Measurements from ENCODE around the gene TTC22.
"Not testable (repeated sequence)": the region's sequence is repeated elsewhere in the genome, so short reads cannot be mapped to it uniquely, and the experiment has no call there.

The TTC22 gene

GRCh38 chr1:54781023-54781723, 19.9 kb downstream of the TTC22 start:
- DNase-seq: no peak

GRCh38 chr1:54777431-54777830, 23.7 kb downstream of the TTC22 start:
- no peak for DNase-seq

GRCh38 chr1:54777011-54777410, 24.1 kb downstream of the TTC22 start:
- DNase-seq: no peak

- DNase-seq: not testable (repeated sequence)
These were observed 25.0 kb downstream of the TTC22 start for GRCh38 chr1:54775828-54776721.

GRCh38 chr1:54774820-54775498, 26.2 kb downstream of the TTC22 start:
- DNase-seq: no peak

- no peak for DNase-seq
These were observed 28.2 kb downstream of the TTC22 start for GRCh38 chr1:54772951-54773350.

GRCh38 chr1:54768093-54768492, 33.0 kb downstream of the TTC22 start:
- DNase-seq: no peak

GRCh38 chr1:54767526-54767925, 33.6 kb downstream of the TTC22 start:
- no peak for DNase-seq

GRCh38 chr1:54766726-54767125, 34.4 kb downstream of the TTC22 start:
- DNase-seq: no peak

GRCh38 chr1:54764922-54765561, 36.1 kb downstream of the TTC22 start:
- DNase-seq: no peak

- peak; percentile 97 for DNase-seq
These were observed 36.8 kb downstream of the TTC22 start, which contains the start of gene PARS2 for GRCh38 chr1:54764133-54764921. TSS of gene PARS2 (minus strand) at chr1:54764523. CDS start at chr1:54759161, 5,362 bp downstream.

- DNase-seq: no peak
These were observed 37.3 kb downstream of the TTC22 start for GRCh38 chr1:54763816-54764132.

GRCh38 chr1:54758678-54759348, 42.3 kb downstream of the TTC22 start:
- DNase-seq: no peak

- DNase-seq: no peak
These were observed 43.3 kb downstream of the TTC22 start for GRCh38 chr1:54757833-54758232.

- no peak for DNase-seq
These were observed 46.4 kb downstream of the TTC22 start for GRCh38 chr1:54754486-54755285.

- no peak for DNase-seq
These were observed 47.1 kb downstream of the TTC22 start for GRCh38 chr1:54754045-54754444.

GRCh38 chr1:54751426-54751825, 49.7 kb downstream of the TTC22 start:
- DNase-seq: no peak

- no peak for DNase-seq
These were observed 50.5 kb downstream of the TTC22 start for GRCh38 chr1:54750596-54750995.

GRCh38 chr1:54748094-54748835, 52.9 kb downstream of the TTC22 start:
- no peak for DNase-seq

GRCh38 chr1:54745864-54746263, 55.3 kb downstream of the TTC22 start:
- DNase-seq: no peak
